Psoas muscle (tissue), 8 donors: Measurements from ENCODE around the gene EXOSC10. TPM values are rescaled to one million over a fixed set of nuclear protein-coding genes. Genes with fewer than 3 reads are reported as not detected.
"Not testable (repeated sequence)": the region's sequence is repeated elsewhere in the genome, so short reads cannot be mapped to it uniquely, and the experiment has no call there.

Experiments used
- ATAC-seq, 4 donors: fragments of 200-7000 bp; cut with Tn5 transposase; one replicate each; pipeline ENCODE4 v1.9.1; 2020; ENCODE audit warnings: moderate library complexity in 3 of 4, mild to moderate bottlenecking in 2 of 4
- DNase-seq, 2 donors: peaks; one replicate each; pipeline ENCODE4 v3.0.0-alpha.2; 2020
- H3K27ac ChIP-seq: fragments of 200-600 bp; one replicate; pipeline ENCODE4 v1.8.0; 2022
- H3K27me3 ChIP-seq, 3 donors: fragments of 200-600 bp in 1 of 3; one replicate each; pipeline versions ENCODE4 v1.6.1 to v1.8.0; 2013 to 2022; ENCODE audit warnings: low read length in 2 of 3, mild to moderate bottlenecking in 2 of 3, moderate library complexity in 1 of 3; ENCODE audit not compliant: insufficient read depth in 3 of 3
- H3K36me3 ChIP-seq, 2 donors: fragments of 200-600 bp in 1 of 2; one replicate each; pipeline versions ENCODE4 v1.6.1 to v1.8.0; 2013 to 2022; ENCODE audit warnings: low read depth in 1 of 2, mild to moderate bottlenecking in 1 of 2, moderate library complexity in 1 of 2; ENCODE audit not compliant: insufficient read depth in 1 of 2
- H3K4me1 ChIP-seq: fragments of 200-600 bp; one replicate; pipeline ENCODE4 v1.8.0; 2022
- H3K4me3 ChIP-seq: fragments of 200-600 bp; one replicate; pipeline ENCODE4 v1.8.0; 2022; ENCODE audit warnings: mild to moderate bottlenecking
- H3K9me3 ChIP-seq: fragments of 200-600 bp; one replicate; pipeline ENCODE4 v1.8.0; 2022
- CTCF ChIP-seq: fragments of 200-600 bp; IDR thresholded peaks from one replicate; pipeline ENCODE4 v1.8.0; 2022; ENCODE audit warnings: antibody characterized with exemption
- WGBS, 3 donors: extraction: QIAGEN DNeasy Blood & Tissue Kit; methylation state at CpG; one replicate each; pipeline versions ENCODE4 v1.1.6 to v1.1.7; 2013; 5-methylcytosine and 5-hydroxymethylcytosine counted together
- intact Hi-C, 2 donors: fragments of 100-400 bp; cut with DNase I; formaldehyde crosslinking; loops; one replicate each; pipeline versions ENCODE4 v1.11.0 to v1.14.2; 2022
- polyA plus RNA-seq, 3 donors: library from polyadenylated mRNA; stranded (reverse); fragments of 200-250 nt; gene quantifications; one replicate each; pipeline ENCODE4 v1.2.3, GENCODE V29; 2013
- total RNA-seq, 4 donors: library from RNA; stranded (reverse); fragmentation: NEBNext Ultra II Directional in 2 of 4; extraction: Animal tissue kit (Norgen Biotek cat#: 25700) in 2 of 4; gene quantifications; one replicate each; pipeline versions ENCODE4 v1.2.1 to v1.2.4, GENCODE V29; 2021 to 2023
- donor health status: healthy with polysubstance abuse.
- donor health status: DM: no; HTN: no; CAD: no; lungs with moderate emphysema.
- donor health status: Bipolar disorder and iron deficiency.
- donor health status: healthy.
- donor health status: DM: yes; HTN: yes; CAD: no.
- donor health status: DM: no; HTN: no; CAD: no.
- donor health status: DM: no; HTN: no; CAD: no.
- donor health status: DM: yes; HTN: yes; CAD: no.

Gene EXOSC10
- total and polyA plus RNA-seq, 7 donors, result 16.3 to 39.1 (median 29.7) TPM

- no peaks in the 10 kb centered on the region for H3K9me3 ChIP-seq
- no peaks in the 10 kb centered on the region for H3K4me1 ChIP-seq
- DNase-seq, result no peak
- WGBS, 3 donors, result 82 to 89% (median 89%) methylated on average over 7 of the region's 7 CpGs
- ATAC-seq, result no peak
- no peaks in the 10 kb centered on the region for H3K27me3 ChIP-seq
- H3K4me3 ChIP-seq, result no peak overlapping the region
- no peak for TF ChIP-seq CTCF
- intact Hi-C loops, result loop anchor here in 1 of 2 donors (5.0 kb wide), 1 partner anchor 37 kb away; no protein-coding TSS in a partner anchor
- no peak overlapping the region for H3K27ac ChIP-seq
- H3K36me3 ChIP-seq, result peaks cover 12 to 92% of the 10 kb centered on the region in 2 donors
These were observed 9.5 kb upstream of the EXOSC10 start for GRCh38 chr1:11109047-11109760.

- no peaks in the 10 kb centered on the region for H3K27me3 ChIP-seq
- no peaks in the 10 kb centered on the region for H3K4me1 ChIP-seq
- no peak overlapping the region for H3K4me3 ChIP-seq
- H3K27ac ChIP-seq, result no peak overlapping the region
- WGBS, 3 donors, result 70 to 89% (median 82%) methylated on average over 5 of the region's 5 CpGs
- no peak for TF ChIP-seq CTCF
- ATAC-seq (no peak), DNase-seq (no peak)
- peaks cover 12 to 76% of the 10 kb centered on the region in 2 donors for H3K36me3 ChIP-seq
- intact Hi-C loops, result loop anchor here in 1 of 2 donors (5.0 kb wide), 1 partner anchor 35 kb away; no protein-coding TSS in a partner anchor
- no peaks in the 10 kb centered on the region for H3K9me3 ChIP-seq
These were observed 7.9 kb upstream of the EXOSC10 start for GRCh38 chr1:11107599-11107998.

- no peaks in the 10 kb centered on the region for H3K4me1 ChIP-seq
- peaks cover 10 to 56% of the 10 kb centered on the region in 2 donors for H3K36me3 ChIP-seq
- no peak for TF ChIP-seq CTCF
- ATAC-seq (no peak), DNase-seq (no peak)
- intact Hi-C loops, result loop anchor here in 1 of 2 donors (5.0 kb wide), 1 partner anchor 33 kb away; no protein-coding TSS in a partner anchor
- WGBS, 3 donors, result 91 to 95% (median 93%) methylated on average over 10 of the region's 10 CpGs
- H3K4me3 ChIP-seq, result no peak overlapping the region
- H3K9me3 ChIP-seq, result no peaks in the 10 kb centered on the region
- no peaks in the 10 kb centered on the region for H3K27me3 ChIP-seq
- no peak overlapping the region for H3K27ac ChIP-seq
These were observed 5.9 kb upstream of the EXOSC10 start for GRCh38 chr1:11105586-11105985.

- peaks cover 2 to 32% of the 10 kb centered on the region in 2 donors for H3K36me3 ChIP-seq
- ATAC-seq (no peak), DNase-seq (no peak)
- whole genome bisulfite sequencing, 3 donors, result 85 to 91% (median 88%) methylated on average over 6 of the region's 6 CpGs
- intact Hi-C loops, result loop anchor here in 1 of 2 donors (5.0 kb wide), 1 partner anchor 51 kb away; no protein-coding TSS in a partner anchor
- no peak overlapping the region for H3K4me3 ChIP-seq
- no peaks in the 10 kb centered on the region for H3K27me3 ChIP-seq
- no peak overlapping the region for H3K27ac ChIP-seq
- H3K4me1 ChIP-seq, result peaks cover 11% of the 10 kb centered on the region
- H3K9me3 ChIP-seq, result no peaks in the 10 kb centered on the region
- no peak for TF ChIP-seq CTCF
These were observed 1.7 kb upstream of the EXOSC10 start for GRCh38 chr1:11101347-11101746.

GRCh38 chr1:11100806-11101205 is 1.1 kb upstream of the EXOSC10 start:
- H3K9me3 ChIP-seq, H3K27ac ChIP-seq, ATAC-seq, H3K27me3 ChIP-seq, H3K4me3 ChIP-seq, DNase-seq: not testable (repeated sequence)
- intact Hi-C loops, result loop anchor here in 1 of 2 donors (5.0 kb wide), 1 partner anchor 51 kb away; no protein-coding TSS in a partner anchor
- WGBS, 3 donors, result 93 to 97% (median 95%) methylated on average over 17 of the region's 17 CpGs
- Histone ChIP-seq H3K4me1 (peaks cover 11% of the 10 kb centered on the region), H3K36me3 (peaks cover 2 to 32% of the 10 kb centered on the region in 2 donors)
